ENCODE measurements around the gene NEK2. TPM values are rescaled to one million over a fixed set of nuclear protein-coding genes. Genes with fewer than 3 reads are reported as not detected.

NEK2 gene
- total RNA-seq, 1 experiment from 2014 or later: 47.5 TPM

GRCh38 chr1:211644653-211645052 is 30.8 kb downstream of the NEK2 start:
- no peak for TF ChIP-seq EZH2phosphoT487 (IDR thresholded peaks at IDR 0.05; ENCODE audit: borderline replicate concordance, low read length)
- no peak for TF ChIP-seq EZH2 (IDR thresholded peaks at IDR 0.05; ENCODE audit: low read length, unreplicated experiment)
- no peak for TF ChIP-seq CTCF (conservative IDR thresholded peaks at IDR 0.05; ENCODE audit: low read depth, low read length)
- no peak overlapping the region for H3K27ac ChIP-seq (ENCODE audit: low read length)
- no peaks in the 10 kb centered on the region for H3F3A ChIP-seq (ENCODE audit: low read length, unreplicated experiment)
- H3K4me2 ChIP-seq (ENCODE audit: low read length): no peak overlapping the region
- H4K20me1 ChIP-seq (ENCODE audit: low read length): no peaks in the 10 kb centered on the region
- no peaks in the 10 kb centered on the region for H3K9me2 ChIP-seq (replicated peaks; ENCODE audit: low read length)
- DNase-seq: no peak
- no peaks in the 10 kb centered on the region for H3K9me3 ChIP-seq (ENCODE audit: low read length)
- ChIA-PET CTCF (no interaction called here), POLR2A (ENCODE audit: unreplicated experiment) (no interaction called here)
- intact Hi-C loops (cut with micrococcal nuclease): no loop called here
- H3K36me3 ChIP-seq (ENCODE audit: low read depth, low read length): no peaks in the 10 kb centered on the region
- no peak for ATAC-seq
- no peaks in the 10 kb centered on the region for H3K79me2 ChIP-seq (ENCODE audit: low read length)
- H3K9ac ChIP-seq (ENCODE audit: low read length): no peak overlapping the region
- peaks cover 32% of the 10 kb centered on the region for H3K4me1 ChIP-seq (ENCODE audit: insufficient read depth, low read length)
- no peak overlapping the region for H2AFZ ChIP-seq (ENCODE audit: low read length)
- BruUV-seq (replicated peaks): no TSS peak
- H3K27me3 ChIP-seq (ENCODE audit: low read length): no peaks in the 10 kb centered on the region
- H3K4me3 ChIP-seq (ENCODE audit: low read length): no peak overlapping the region

GRCh38 chr1:211643324-211644212 is 31.9 kb downstream of the NEK2 start:
- ATAC-seq: peak; percentile 59

More at GRCh38 chr1:211643324-211644212, 31.9 kb downstream of the NEK2 start:
- intact Hi-C loops (cut with micrococcal nuclease): no loop called here
- H3K4me1 ChIP-seq (ENCODE audit: insufficient read depth, low read length): peaks cover 34% of the 10 kb centered on the region
- H3K36me3 ChIP-seq (ENCODE audit: low read depth, low read length): no peaks in the 10 kb centered on the region
- no peak for TF ChIP-seq EZH2phosphoT487 (IDR thresholded peaks at IDR 0.05; ENCODE audit: borderline replicate concordance, low read length)
- TF ChIP-seq EZH2 (IDR thresholded peaks at IDR 0.05; ENCODE audit: low read length, unreplicated experiment): no peak
- no peak for TF ChIP-seq CTCF (conservative IDR thresholded peaks at IDR 0.05; ENCODE audit: low read depth, low read length)
- H3K9ac ChIP-seq (ENCODE audit: low read length): no peak overlapping the region
- no peaks in the 10 kb centered on the region for H3K79me2 ChIP-seq (ENCODE audit: low read length)
- H3K4me2 ChIP-seq (ENCODE audit: low read length): peak overlapping the region; percentile 55
- ChIA-PET CTCF (interaction anchor here (0.6 kb wide), 1 partner anchor 263 kb away, joined by 3 read pairs; no protein-coding TSS in a partner anchor), POLR2A (ENCODE audit: unreplicated experiment) (no interaction called here)
- H3K27me3 ChIP-seq (ENCODE audit: low read length): no peaks in the 10 kb centered on the region
- no peaks in the 10 kb centered on the region for H3K9me2 ChIP-seq (replicated peaks; ENCODE audit: low read length)
- H3F3A ChIP-seq (ENCODE audit: low read length, unreplicated experiment): no peaks in the 10 kb centered on the region
- H2AFZ ChIP-seq (ENCODE audit: low read length): peak overlapping the region; percentile 53
- BruUV-seq (replicated peaks): no TSS peak
- DNase-seq: peak; percentile 70
- H3K9me3 ChIP-seq (ENCODE audit: low read length): no peaks in the 10 kb centered on the region
- no peaks in the 10 kb centered on the region for H4K20me1 ChIP-seq (ENCODE audit: low read length)
- 0 out of 2 replicates have a peak overlapping the region, but pooled peaks have one; percentile 4 for H3K27ac ChIP-seq (ENCODE audit: low read length)
- H3K4me3 ChIP-seq (ENCODE audit: low read length): no peak overlapping the region

Measured in PC-3 (cell line).